GM23338 (cell line): Measurements from ENCODE around the gene BNC2. TPM values are rescaled to one million over a fixed set of nuclear protein-coding genes. Genes with fewer than 3 reads are reported as not detected.

Experiments used
- ATAC-seq: fragments of 200-7000 bp; cut with Tn5 transposase; 3 replicates; pipeline ENCODE4 v1.9.1; 2020
- DNase-seq: peaks from one replicate; pipeline ENCODE4 v3.0.0-alpha.2; 2015; ENCODE audit warnings: low spot score
- H2AFZ ChIP-seq: fragments of 200-600 bp; sonication (generic); 2 replicates; pipeline ENCODE4 v1.8.0; 2016; ENCODE audit warnings: antibody characterized with exemption, mild to moderate bottlenecking, moderate library complexity
- H3F3A ChIP-seq: fragments of 200-600 bp; sonication (generic); replicated peaks from 2 replicates; pipeline ENCODE4 v1.8.0; 2017; ENCODE audit warnings: antibody characterized with exemption, mixed run types, low read depth
- H3K27ac ChIP-seq: fragments of 200-600 bp; sonication (generic); 2 replicates; pipeline ENCODE4 v1.6.1; 2016; ENCODE audit warnings: low read depth
- H3K27me3 ChIP-seq: fragments of 200-600 bp; sonication (generic); 2 replicates; pipeline ENCODE4 v1.8.0; 2016; ENCODE audit warnings: mild to moderate bottlenecking, mixed run types, moderate library complexity; ENCODE audit not compliant: insufficient read depth
- H3K36me3 ChIP-seq: fragments of 200-600 bp; sonication (generic); 2 replicates; pipeline ENCODE4 v1.8.0; 2016; ENCODE audit warnings: mild to moderate bottlenecking; ENCODE audit not compliant: insufficient read depth
- H3K4me1 ChIP-seq: fragments of 200-600 bp; sonication (generic); 2 replicates; pipeline ENCODE4 v1.8.0; 2016; ENCODE audit warnings: mild to moderate bottlenecking, moderate library complexity; ENCODE audit not compliant: insufficient read depth
- H3K4me2 ChIP-seq: fragments of 200-600 bp; sonication (generic); 2 replicates; pipeline ENCODE4 v1.7.1; 2017; ENCODE audit warnings: mixed run types
- H3K4me3 ChIP-seq: fragments of 200-600 bp; sonication (generic); 2 replicates; pipeline ENCODE4 v1.6.1; 2016; ENCODE audit warnings: mixed run types
- H3K79me2 ChIP-seq: fragments of 200-600 bp; sonication (generic); replicated peaks from 2 replicates; pipeline ENCODE4 v1.8.0; 2017; ENCODE audit warnings: mild to moderate bottlenecking; ENCODE audit not compliant: insufficient read depth
- H3K9me2 ChIP-seq: fragments of 200-600 bp; sonication (generic); 2 replicates; pipeline ENCODE4 v1.8.0; 2017; ENCODE audit not compliant: insufficient read depth
- H4K20me1 ChIP-seq: fragments of 200-600 bp; sonication (generic); replicated peaks from 2 replicates; pipeline ENCODE4 v1.8.0; 2017; ENCODE audit warnings: mild to moderate bottlenecking; ENCODE audit not compliant: insufficient read depth
- H3K27ac Mint-ChIP-seq: 2 replicates; pipeline ENCODE4 v1.8.0; 2020; ENCODE audit warnings: inconsistent platforms, mild to moderate bottlenecking, moderate library complexity, mixed read lengths
- H3K27me3 Mint-ChIP-seq: 3 replicates; pipeline ENCODE4 v1.8.0; 2022; ENCODE audit warnings: low read depth, mild to moderate bottlenecking, moderate library complexity, mixed read lengths, inconsistent platforms; ENCODE audit not compliant: insufficient read depth, poor library complexity
- H3K36me3 Mint-ChIP-seq: 3 replicates; pipeline ENCODE4 v1.8.0; 2021; ENCODE audit warnings: low read depth, mild to moderate bottlenecking, inconsistent platforms, moderate library complexity, mixed read lengths
- H3K4me1 Mint-ChIP-seq: 3 replicates; pipeline ENCODE4 v1.8.0; 2020; ENCODE audit warnings: mild to moderate bottlenecking, inconsistent platforms, mixed read lengths
- H3K4me3 Mint-ChIP-seq: 3 replicates; pipeline ENCODE4 v1.8.0; 2021; ENCODE audit warnings: moderate library complexity, mild to moderate bottlenecking, inconsistent platforms, mixed read lengths
- H3K9me3 Mint-ChIP-seq: 3 replicates; pipeline ENCODE4 v1.8.0; 2020; ENCODE audit warnings: moderate library complexity, mild to moderate bottlenecking, inconsistent platforms, mixed read lengths
- CREB1 ChIP-seq: fragments of 250-450 bp; sonication (Bioruptor Pico); IDR thresholded peaks from 2 replicates; pipeline ENCODE4 v1.5.0; 2020; ENCODE audit warnings: low read depth, mild to moderate bottlenecking, moderate library complexity
- CTCF ChIP-seq, 2 experiments: fragments of 200-600 bp in 1 of 2; sonication (generic) in 1 of 2; conservative IDR thresholded peaks; 2 replicates each; pipeline versions ENCODE4 v1.5.1 to v1.6.1; 2016 to 2017; ENCODE audit warnings: antibody characterized with exemption in 2 of 2, low read depth in 2 of 2, mild to moderate bottlenecking in 2 of 2, moderate library complexity in 1 of 2
- EZH2 ChIP-seq: fragments of 200-600 bp; sonication (generic); IDR thresholded peaks from one replicate; pipeline ENCODE4 v1.8.0; 2017; ENCODE audit warnings: antibody characterized with exemption, mild to moderate bottlenecking, low read depth; ENCODE audit not compliant: unreplicated experiment
- EZH2phosphoT487 ChIP-seq: fragments of 200-600 bp; sonication (generic); IDR thresholded peaks from one replicate; pipeline ENCODE4 v1.8.1; 2018; ENCODE audit warnings: antibody characterized with exemption; ENCODE audit not compliant: unreplicated experiment
- JUNB ChIP-seq: IDR thresholded peaks from one replicate; pipeline ENCODE4 v1.6.1; 2016; ENCODE audit warnings: antibody characterized with exemption; ENCODE audit not compliant: unreplicated experiment
- NANOG ChIP-seq: IDR thresholded peaks from 2 replicates; pipeline ENCODE4 v1.6.1; 2016; ENCODE audit warnings: antibody characterized with exemption, borderline replicate concordance
- POLR2AphosphoS5 ChIP-seq: IDR thresholded peaks from 2 replicates; pipeline ENCODE4 v1.6.1; 2016; ENCODE audit warnings: antibody characterized with exemption, low read depth
- REST ChIP-seq: IDR thresholded peaks from one replicate; pipeline ENCODE4 v1.6.1; 2018; ENCODE audit warnings: antibody characterized with exemption; ENCODE audit not compliant: unreplicated experiment
- STAT1 ChIP-seq: IDR thresholded peaks from one replicate; pipeline ENCODE4 v1.6.1; 2016; ENCODE audit warnings: antibody characterized with exemption; ENCODE audit not compliant: unreplicated experiment
- ZNF114 ChIP-seq: fragments of 250-450 bp; sonication (Bioruptor Pico); IDR thresholded peaks from 2 replicates; pipeline ENCODE4 v1.5.0; 2020; ENCODE audit warnings: mild to moderate bottlenecking, moderate library complexity
- ZNF331 ChIP-seq: fragments of 250-450 bp; sonication (Bioruptor Pico); IDR thresholded peaks from 2 replicates; pipeline ENCODE4 v1.5.0; 2020; ENCODE audit warnings: low read depth, mild to moderate bottlenecking, moderate library complexity
- ZNF462 ChIP-seq: fragments of 250-450 bp; sonication (Bioruptor Pico); IDR thresholded peaks from 2 replicates; pipeline ENCODE4 v1.5.0; 2020; ENCODE audit warnings: mild to moderate bottlenecking, moderate library complexity
- polyA plus RNA-seq: library from polyadenylated mRNA; unstranded; fragments of >200 nt; fragmentation: Nextera tagmentation; extraction: Ambion mirVana; gene quantifications from 2 replicates; pipeline ENCODE4 v1.2.1, GENCODE V29; 2016
- total RNA-seq: library from RNA; depleted of rRNA; stranded (reverse); fragments of >200 nt; shearing (Covaris generic); gene quantifications from 2 replicates; pipeline ENCODE4 v1.2.3, GENCODE V29; 2014
- TF ChIP-seq, protein P1 (sequence below): IDR thresholded peaks from 2 replicates; pipeline ENCODE4 v1.6.1; 2016; ENCODE audit warnings: antibody characterized with exemption

Gene BNC2
- total and polyA plus RNA-seq, 2 experiments from 2014 or later = 12.7 to 13.2 TPM

DNA sequence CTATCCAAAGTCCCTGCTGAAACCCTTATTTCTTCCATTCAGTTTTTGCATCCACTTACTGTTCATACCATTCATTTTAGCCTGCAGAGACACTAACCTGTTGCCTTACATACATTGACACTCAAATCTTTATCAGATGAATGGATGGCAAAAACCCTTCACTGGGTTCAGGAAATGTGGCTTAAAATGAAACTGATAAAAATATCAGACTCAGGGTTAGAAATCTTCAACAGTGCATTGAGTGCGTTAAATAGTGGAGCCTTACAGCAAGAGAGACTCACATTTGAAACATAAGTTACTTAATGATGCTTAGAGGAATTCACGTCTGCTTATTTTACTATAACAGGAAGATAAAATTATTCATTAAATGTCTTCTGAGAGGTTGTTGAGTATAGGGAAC lies 28.0 kb upstream of the BNC2 start:
- no peaks in the 10 kb centered on the region for H4K20me1 ChIP-seq
- no peak overlapping the region for H2AFZ ChIP-seq
- H3F3A ChIP-seq = no peaks in the 10 kb centered on the region
- no peaks in the 10 kb centered on the region for H3K27me3 ChIP-seq
- no peak overlapping the region for H3K4me3 ChIP-seq
- H3K27ac ChIP-seq = no peak overlapping the region
- Mint-ChIP-seq H3K27ac (no peak overlapping the region), H3K4me1 (peaks cover 7% of the 10 kb centered on the region), H3K9me3 (no peaks in the 10 kb centered on the region), H3K27me3 (no peaks in the 10 kb centered on the region), H3K4me3 (no peak overlapping the region), H3K36me3 (no peaks in the 10 kb centered on the region)
- H3K4me1 ChIP-seq = peaks cover 6% of the 10 kb centered on the region; the same call in 1 of the 2 replicates
- ATAC-seq = no peak
- H3K9me2 ChIP-seq = no peaks in the 10 kb centered on the region
- no peaks in the 10 kb centered on the region for H3K79me2 ChIP-seq
- DNase-seq = no peak
- TF ChIP-seq EZH2phosphoT487 = no peak
- TF ChIP-seq, protein P1, sequence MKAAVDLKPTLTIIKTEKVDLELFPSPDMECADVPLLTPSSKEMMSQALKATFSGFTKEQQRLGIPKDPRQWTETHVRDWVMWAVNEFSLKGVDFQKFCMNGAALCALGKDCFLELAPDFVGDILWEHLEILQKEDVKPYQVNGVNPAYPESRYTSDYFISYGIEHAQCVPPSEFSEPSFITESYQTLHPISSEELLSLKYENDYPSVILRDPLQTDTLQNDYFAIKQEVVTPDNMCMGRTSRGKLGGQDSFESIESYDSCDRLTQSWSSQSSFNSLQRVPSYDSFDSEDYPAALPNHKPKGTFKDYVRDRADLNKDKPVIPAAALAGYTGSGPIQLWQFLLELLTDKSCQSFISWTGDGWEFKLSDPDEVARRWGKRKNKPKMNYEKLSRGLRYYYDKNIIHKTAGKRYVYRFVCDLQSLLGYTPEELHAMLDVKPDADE = no peak
- TF ChIP-seq REST = no peak
- TF ChIP-seq ZNF462 (CRISPR knock-in tag) = no peak
- no peak for TF ChIP-seq CREB1 (CRISPR knock-in tag)
- no peak for TF ChIP-seq NANOG
- TF ChIP-seq CTCF (conservative IDR thresholded peaks at IDR 0.05; ENCODE audit: low read depth in 2 of 2) = no peak
- TF ChIP-seq EZH2 = no peak
- TF ChIP-seq ZNF114 (CRISPR knock-in tag) = no peak
- no peak for TF ChIP-seq JUNB
- TF ChIP-seq ZNF331 (CRISPR knock-in tag) = no peak
- TF ChIP-seq POLR2AphosphoS5 = no peak
- no peak for TF ChIP-seq STAT1
- H3K4me2 ChIP-seq = no peak overlapping the region
- H3K36me3 ChIP-seq = no peaks in the 10 kb centered on the region
